Body of pancreas (tissue), 4 donors: ENCODE data around the gene PTPRD. TPM values are rescaled to one million over a fixed set of nuclear protein-coding genes. Genes with fewer than 3 reads are reported as not detected.
A peak's percentile ranks its signal among the peaks of the same experiment; 100 is the strongest.

Experiments
- ATAC-seq: fragments of 150-250 bp; one replicate; pipeline ENCODE4 v1.9.1; 2016
- DNase-seq, 4 donors: peaks; one replicate each; pipeline ENCODE4 v3.0.0-alpha.2; 2019
- H3K27ac ChIP-seq, 4 donors: fragments of 200-600 bp; sonication (generic); 1 replicate in 3 of 4; 2 replicates in 1 of 4; pipeline versions ENCODE4 v1.5.1 to v1.6.1; 2016 to 2019; ENCODE audit warnings: mild to moderate bottlenecking in 1 of 4, mixed read lengths in 1 of 4, moderate library complexity in 1 of 4
- H3K27me3 ChIP-seq, 2 donors: fragments of 200-600 bp; sonication (generic); one replicate each; pipeline ENCODE4 v1.6.0; 2016; ENCODE audit warnings: mild to moderate bottlenecking in 1 of 2
- H3K36me3 ChIP-seq, 2 donors: fragments of 200-600 bp; sonication (generic); replicated peaks in 1 of 2; 2 replicates each; pipeline ENCODE4 v1.5.1; 2016; ENCODE audit warnings: low read depth in 2 of 2; ENCODE audit not compliant: insufficient read depth in 1 of 2
- H3K4me1 ChIP-seq: fragments of 200-600 bp; sonication (generic); one replicate; pipeline ENCODE4 v1.6.0; 2016
- H3K4me3 ChIP-seq, 2 donors: fragments of 200-600 bp; sonication (generic); 1 replicate in 1 of 2; 2 replicates in 1 of 2; pipeline ENCODE4 v1.5.1; 2016 to 2019
- H3K9me3 ChIP-seq, 3 donors: fragments of 200-600 bp; sonication (generic); 1 replicate in 2 of 3; 2 replicates in 1 of 3; pipeline ENCODE4 v1.5.1; 2016
- POLR2A ChIP-seq, 3 donors: fragments of 450-650 bp; IDR thresholded peaks; one replicate each; pipeline ENCODE4 v1.6.1; 2016; ENCODE audit warnings: antibody characterized with exemption in 3 of 3, mild to moderate bottlenecking in 2 of 3
- WGBS, 2 donors: methylation state at CpG; one replicate each; pipeline ENCODE4 v1.1.5; 2017; 5-methylcytosine and 5-hydroxymethylcytosine counted together
- intact Hi-C: fragments of 100-400 bp; cut with DNase I; formaldehyde crosslinking; loops from one replicate; pipeline ENCODE4 v1.15.1; 2023
- total RNA-seq, 2 donors: library from RNA; depleted of rRNA; stranded (reverse); fragments of >200 nt; gene quantifications; one replicate each; pipeline ENCODE4 v1.1.0, GENCODE V29; 2016
- TF ChIP-seq, protein P1 (sequence below), 7 experiments: fragments of 450-650 bp in 4 of 7; fragments of 200-600 bp in 3 of 7; sonication (generic) in 3 of 7; IDR thresholded peaks; one replicate each; pipeline ENCODE4 v1.5.1; 2016 to 2019; ENCODE audit warnings: antibody characterized with exemption in 7 of 7

Gene PTPRD
- total RNA-seq, 2 donors from 2014 or later: 4.3 to 4.9 TPM

DNA sequence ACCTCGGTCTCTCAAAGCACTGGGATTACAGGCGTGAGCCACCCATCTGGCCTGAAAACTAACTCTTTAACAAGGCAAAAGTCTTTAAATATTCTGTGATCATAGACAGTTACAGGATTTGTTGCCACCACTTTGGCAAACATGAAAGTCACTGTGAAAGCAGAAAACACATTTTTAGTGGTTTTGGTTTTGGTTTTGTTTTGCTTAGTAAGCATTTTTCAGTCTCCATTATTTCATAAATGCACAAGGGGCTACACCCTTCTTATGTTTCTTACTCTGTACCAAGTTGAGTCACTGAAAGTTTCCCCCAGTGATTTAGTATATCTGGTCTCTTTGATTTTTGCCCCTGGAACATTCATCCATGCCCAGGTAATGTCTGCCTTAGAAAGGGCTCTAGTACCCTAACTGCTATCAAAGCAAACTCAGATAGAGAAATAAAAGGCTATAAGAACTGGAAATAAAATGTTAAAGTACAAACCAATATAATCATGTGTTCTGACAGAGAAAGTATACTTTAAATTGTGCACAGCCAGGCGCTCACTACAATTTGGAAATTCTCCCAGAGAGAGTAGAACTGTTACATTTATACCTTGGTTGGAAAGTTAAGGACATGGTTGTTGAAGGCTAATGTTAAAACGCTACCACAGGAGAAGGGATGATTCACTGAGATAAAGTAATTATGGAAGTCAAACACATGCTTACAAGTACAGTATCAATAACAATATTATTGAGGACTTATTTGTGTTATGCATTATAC, 1790.7 kb downstream of the PTPRD start:
- TF ChIP-seq, protein P1, sequence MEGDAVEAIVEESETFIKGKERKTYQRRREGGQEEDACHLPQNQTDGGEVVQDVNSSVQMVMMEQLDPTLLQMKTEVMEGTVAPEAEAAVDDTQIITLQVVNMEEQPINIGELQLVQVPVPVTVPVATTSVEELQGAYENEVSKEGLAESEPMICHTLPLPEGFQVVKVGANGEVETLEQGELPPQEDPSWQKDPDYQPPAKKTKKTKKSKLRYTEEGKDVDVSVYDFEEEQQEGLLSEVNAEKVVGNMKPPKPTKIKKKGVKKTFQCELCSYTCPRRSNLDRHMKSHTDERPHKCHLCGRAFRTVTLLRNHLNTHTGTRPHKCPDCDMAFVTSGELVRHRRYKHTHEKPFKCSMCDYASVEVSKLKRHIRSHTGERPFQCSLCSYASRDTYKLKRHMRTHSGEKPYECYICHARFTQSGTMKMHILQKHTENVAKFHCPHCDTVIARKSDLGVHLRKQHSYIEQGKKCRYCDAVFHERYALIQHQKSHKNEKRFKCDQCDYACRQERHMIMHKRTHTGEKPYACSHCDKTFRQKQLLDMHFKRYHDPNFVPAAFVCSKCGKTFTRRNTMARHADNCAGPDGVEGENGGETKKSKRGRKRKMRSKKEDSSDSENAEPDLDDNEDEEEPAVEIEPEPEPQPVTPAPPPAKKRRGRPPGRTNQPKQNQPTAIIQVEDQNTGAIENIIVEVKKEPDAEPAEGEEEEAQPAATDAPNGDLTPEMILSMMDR (IDR thresholded peaks at IDR 0.05): no peak
- no peak for TF ChIP-seq POLR2A (IDR thresholded peaks at IDR 0.05)
- no peaks in the 10 kb centered on the region for H3K9me3 ChIP-seq
- peak overlapping the region in 3 of 4 donors; percentile 36 to 46 (median 45) for H3K27ac ChIP-seq
- intact Hi-C loops: no loop called here
- ATAC-seq: no peak
- H3K4me1 ChIP-seq: peaks cover 7% of the 10 kb centered on the region
- WGBS, 2 donors: 59 to 61% methylated on average over 4 of the region's 4 CpGs
- DNase-seq: no peak
- no peak overlapping the region for H3K4me3 ChIP-seq
- H3K27me3 ChIP-seq: no peaks in the 10 kb centered on the region
- no peaks in the 10 kb centered on the region for H3K36me3 ChIP-seq

DNA sequence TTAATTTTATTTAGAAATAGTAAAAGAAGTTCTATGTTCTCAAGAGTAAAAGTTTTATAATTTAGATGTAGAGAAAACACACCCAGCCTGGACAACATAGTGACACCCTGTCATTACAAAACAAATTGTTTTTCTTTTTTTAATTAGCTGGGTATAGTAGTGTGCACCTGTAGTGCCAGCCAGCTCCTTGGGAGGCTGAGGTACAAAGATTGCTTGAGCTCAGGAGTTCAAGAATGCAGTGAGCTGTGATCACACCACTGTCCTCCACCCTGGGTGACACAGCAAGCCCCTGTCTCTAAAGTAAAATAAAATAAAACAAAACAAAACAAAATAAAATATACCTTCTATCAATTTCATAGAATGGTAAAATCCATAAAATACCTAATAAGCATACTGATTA, 1795.5 kb downstream of the PTPRD start:
- H3K9me3 ChIP-seq: no peaks in the 10 kb centered on the region
- H3K27ac ChIP-seq: no peak overlapping the region
- no peaks in the 10 kb centered on the region for H3K4me1 ChIP-seq
- intact Hi-C loops: no loop called here
- no peaks in the 10 kb centered on the region for H3K27me3 ChIP-seq
- ATAC-seq (no peak), DNase-seq (no peak)
- no peak for TF ChIP-seq POLR2A (IDR thresholded peaks at IDR 0.05)
- TF ChIP-seq, protein P1 (IDR thresholded peaks at IDR 0.05): no peak
- H3K4me3 ChIP-seq: no peak overlapping the region
- no peaks in the 10 kb centered on the region for H3K36me3 ChIP-seq

DNA sequence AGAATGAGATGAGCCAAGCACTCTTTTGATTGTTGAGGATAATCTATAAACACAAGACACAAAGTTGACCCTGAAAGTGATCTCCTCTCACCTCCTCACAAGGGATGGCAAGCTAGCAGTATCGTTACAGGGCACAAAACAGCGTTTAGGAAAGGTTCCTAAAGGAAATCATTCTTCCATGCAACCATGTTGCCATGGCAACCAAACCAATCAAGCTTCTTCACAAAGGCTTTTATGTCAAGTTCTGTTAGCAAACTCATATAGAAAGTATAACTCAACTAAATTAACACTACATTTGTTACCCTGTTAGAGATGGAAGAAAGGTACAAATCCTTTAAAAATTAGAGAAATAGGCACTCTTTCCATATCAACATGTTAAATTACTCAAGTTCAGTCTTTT, 1796.4 kb downstream of the PTPRD start:
- no peak overlapping the region for H3K27ac ChIP-seq
- TF ChIP-seq POLR2A (IDR thresholded peaks at IDR 0.05): no peak
- TF ChIP-seq, protein P1 (IDR thresholded peaks at IDR 0.05): no peak
- H3K4me1 ChIP-seq: no peaks in the 10 kb centered on the region
- 6 to 9% methylated on average over 2 of the region's 2 CpGs for WGBS, 2 donors
- no peaks in the 10 kb centered on the region for H3K36me3 ChIP-seq
- no peak overlapping the region for H3K4me3 ChIP-seq
- no peaks in the 10 kb centered on the region for H3K9me3 ChIP-seq
- no peak for DNase-seq
- no peaks in the 10 kb centered on the region for H3K27me3 ChIP-seq
- intact Hi-C loops: no loop called here
- ATAC-seq: no peak

DNA sequence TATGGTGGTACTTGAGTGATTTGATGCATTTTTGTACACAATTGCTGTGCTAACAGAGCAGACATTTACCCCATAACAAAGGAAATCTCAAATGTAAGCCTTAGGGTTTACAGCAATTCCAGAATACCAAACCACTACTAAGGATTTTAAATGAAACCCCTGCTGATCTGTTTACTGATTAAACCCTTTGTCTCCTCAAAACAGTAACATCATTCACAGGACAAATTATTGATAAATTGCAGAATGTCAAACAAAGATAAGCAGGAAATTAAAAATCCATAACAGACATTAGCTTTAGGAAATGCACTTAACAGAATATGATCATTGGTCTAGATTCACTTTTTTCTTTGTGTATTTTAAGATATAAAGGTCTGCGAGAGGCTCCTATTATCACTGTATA, 1796.9 kb downstream of the PTPRD start:
- DNase-seq (no peak), ATAC-seq (no peak)
- Histone ChIP-seq H3K36me3 (no peaks in the 10 kb centered on the region), H3K4me1 (no peaks in the 10 kb centered on the region), H3K9me3 (no peaks in the 10 kb centered on the region), H3K27me3 (no peaks in the 10 kb centered on the region), H3K27ac (no peak overlapping the region), H3K4me3 (no peak overlapping the region)
- intact Hi-C loops: no loop called here
- no peak for TF ChIP-seq POLR2A (IDR thresholded peaks at IDR 0.05)
- TF ChIP-seq, protein P1 (IDR thresholded peaks at IDR 0.05): no peak
- 18 to 30% methylated on average over 1 of the region's 1 CpG for WGBS, 2 donors

DNA sequence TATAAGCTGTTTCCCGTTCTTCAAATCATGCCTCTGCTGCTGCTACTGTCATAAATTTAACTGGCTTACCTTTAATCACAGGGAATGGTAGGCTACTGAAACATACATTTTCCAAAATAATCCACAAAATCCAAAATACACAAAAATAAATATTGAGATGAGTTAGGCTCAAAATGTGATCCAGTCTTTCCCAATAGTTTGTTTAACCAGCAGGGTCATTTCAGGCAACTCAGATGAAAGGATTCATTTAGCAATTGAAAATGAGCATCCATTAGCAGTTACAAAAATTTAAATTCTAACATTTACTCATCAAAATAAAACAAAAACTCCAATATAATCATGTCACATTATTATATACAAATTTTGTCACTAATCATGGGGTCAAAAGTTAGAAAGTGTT, 1797.6 kb downstream of the PTPRD start:
- intact Hi-C loops: no loop called here
- Histone ChIP-seq H3K9me3 (no peaks in the 10 kb centered on the region), H3K27me3 (no peaks in the 10 kb centered on the region), H3K4me1 (no peaks in the 10 kb centered on the region), H3K36me3 (no peaks in the 10 kb centered on the region), H3K4me3 (no peak overlapping the region), H3K27ac (no peak overlapping the region)
- no peak for TF ChIP-seq POLR2A (IDR thresholded peaks at IDR 0.05)
- TF ChIP-seq, protein P1 (IDR thresholded peaks at IDR 0.05): no peak
- WGBS, 2 donors: 80 to 90% methylated on average over 1 of the region's 1 CpG
- no peak for ATAC-seq
- no peak for DNase-seq
